SK-N-SH (cell line): Measurements from ENCODE around the gene PSMA3. TPM values are rescaled to one million over a fixed set of nuclear protein-coding genes. Genes with fewer than 3 reads are reported as not detected.
A peak's percentile ranks its signal among the peaks of the same experiment; 100 is the strongest.

Experiments
- CTCF ChIA-PET: fragments of 300-600, 350-600 bp; formaldehyde crosslinking; extraction: SDS; loops from one replicate; lab custom pipeline; 2021; lab: Yijun Ruan, JAX
- POLR2A ChIA-PET: fragments of 350-600 bp; sonication (Branson Sonifier 250); formaldehyde crosslinking; extraction: SDS; loops from one replicate; lab custom pipeline; 2020; ENCODE audit warnings: antibody characterized with exemption, inconsistent platforms; lab: Yijun Ruan, JAX
- DNase-seq: peaks from one replicate; pipeline ENCODE4 v3.0.0; 2012
- H2AFZ ChIP-seq: fragments of 200-600 bp; sonication (generic); 2 replicates; pipeline ENCODE4 v1.8.1; 2016; ENCODE audit warnings: antibody characterized with exemption, mild to moderate bottlenecking, low read depth
- H3F3A ChIP-seq: fragments of 200-600 bp; sonication (generic); replicated peaks from 2 replicates; pipeline ENCODE3; 2016; ENCODE audit warnings: antibody characterized with exemption, mild to moderate bottlenecking; ENCODE audit not compliant: insufficient read depth
- H3K27ac ChIP-seq, 2 experiments: fragments of 200-500 bp in 1 of 2; fragments of 200-600 bp in 1 of 2; sonication (Bioruptor generic) in 1 of 2; sonication (generic), shearing (Covaris generic) in 1 of 2; 2 replicates each; pipeline versions ENCODE4 v1.5.1 to v1.6.1; 2014 to 2016; ENCODE audit warnings: low read depth in 2 of 2, inconsistent platforms in 1 of 2, low read length in 1 of 2, mild to moderate bottlenecking in 1 of 2, mixed read lengths in 1 of 2
- H3K27me3 ChIP-seq: fragments of 200-600 bp; sonication (generic), shearing (Covaris generic); 2 replicates; pipeline ENCODE4 v1.6.1; 2016; ENCODE audit warnings: mixed run types; ENCODE audit not compliant: insufficient read depth
- H3K36me3 ChIP-seq, 2 experiments: fragments of 200-500 bp in 1 of 2; fragments of 200-600 bp in 1 of 2; sonication (Bioruptor generic) in 1 of 2; sonication (generic) in 1 of 2; replicated peaks in 1 of 2; 2 replicates each; pipeline versions ENCODE3 to v1.5.1; 2014 to 2016; ENCODE audit warnings: low read length in 1 of 2, mild to moderate bottlenecking in 1 of 2; ENCODE audit not compliant: insufficient read depth in 2 of 2, control insufficient read depth in 1 of 2
- H3K4me1 ChIP-seq, 2 experiments: fragments of 200-500 bp in 1 of 2; fragments of 200-600 bp in 1 of 2; sonication (Bioruptor generic) in 1 of 2; sonication (generic), shearing (Covaris generic) in 1 of 2; 2 replicates each; pipeline versions ENCODE4 v1.5.1 to v1.6.1; 2014 to 2016; ENCODE audit warnings: low read depth in 1 of 2, low read length in 1 of 2, mixed run types in 1 of 2; ENCODE audit not compliant: insufficient read depth in 2 of 2, control insufficient read depth in 1 of 2
- H3K4me2 ChIP-seq: fragments of 200-600 bp; sonication (generic), shearing (Covaris generic); 2 replicates; pipeline ENCODE4 v1.6.1; 2017; ENCODE audit warnings: mixed run types
- H3K4me3 ChIP-seq, 2 experiments: fragments of 200-500 bp in 1 of 2; fragments of 200-600 bp in 1 of 2; sonication (Bioruptor generic) in 1 of 2; sonication (generic), shearing (Covaris generic) in 1 of 2; 2 replicates each; pipeline versions ENCODE4 v1.5.1 to v1.8.1; 2014 to 2016; ENCODE audit warnings: low read depth in 2 of 2, inconsistent platforms in 1 of 2, low read length in 1 of 2, mild to moderate bottlenecking in 1 of 2, mixed read lengths in 1 of 2, moderate library complexity in 1 of 2
- H3K79me2 ChIP-seq: fragments of 200-600 bp; sonication (generic); 2 replicates; pipeline ENCODE4 v1.8.1; 2017; ENCODE audit warnings: mild to moderate bottlenecking; ENCODE audit not compliant: insufficient read depth
- H3K9ac ChIP-seq: fragments of 200-600 bp; sonication (generic); 2 replicates; pipeline ENCODE4 v1.6.1; 2017; ENCODE audit warnings: mixed run types
- H3K9me2 ChIP-seq: fragments of 200-600 bp; sonication (generic); 2 replicates; pipeline ENCODE4 v1.6.1; 2017; ENCODE audit warnings: mixed run types
- H3K9me3 ChIP-seq: fragments of 200-600 bp; sonication (generic); 2 replicates; pipeline ENCODE4 v1.6.1; 2017; ENCODE audit warnings: mixed run types, mild to moderate bottlenecking, moderate library complexity
- H4K20me1 ChIP-seq: fragments of 200-600 bp; sonication (generic); 2 replicates; pipeline ENCODE4 v1.6.1; 2017; ENCODE audit warnings: mild to moderate bottlenecking, mixed run types; ENCODE audit not compliant: insufficient read depth
- CHD2 ChIP-seq: fragments of 150-350 bp; IDR thresholded peaks from 2 replicates; pipeline ENCODE4 v1.6.1; 2018; ENCODE audit warnings: low read length; ENCODE audit not compliant: partially characterized antibody
- EP300 ChIP-seq, 2 experiments: IDR thresholded peaks; 2 replicates each; pipeline versions ENCODE4 v1.4.0 to v1.6.1; 2012; ENCODE audit warnings: borderline replicate concordance in 1 of 2, low read depth in 1 of 2, low read length in 1 of 2
- FOSL2 ChIP-seq: IDR thresholded peaks from 2 replicates; pipeline ENCODE4 v1.4.0; 2012; ENCODE audit warnings: low read depth, mild to moderate bottlenecking, moderate library complexity, borderline replicate concordance
- MEF2A ChIP-seq: IDR thresholded peaks from 2 replicates; pipeline ENCODE4 v1.4.0; 2012; ENCODE audit warnings: low read depth, borderline replicate concordance
- NFIC ChIP-seq: IDR thresholded peaks from 2 replicates; pipeline ENCODE4 v1.4.0; 2012; ENCODE audit warnings: borderline replicate concordance
- RAD21 ChIP-seq: IDR thresholded peaks from 2 replicates; pipeline ENCODE4 v1.6.1; 2012; ENCODE audit warnings: mild to moderate bottlenecking, low read length
- RXRA ChIP-seq: IDR thresholded peaks from 2 replicates; pipeline ENCODE4 v1.4.0; 2012; ENCODE audit warnings: low read depth, mild to moderate bottlenecking, borderline replicate concordance
- WGBS: methylation state at CpG from one replicate; pipeline ENCODE4 v1.1.6; 2017; ENCODE audit warnings: low lambda C conversion rate; 5-methylcytosine and 5-hydroxymethylcytosine counted together
- polyA plus RNA-seq, 3 experiments: library from polyadenylated mRNA; depleted of rRNA; stranded (reverse); fragments of >200 nt; gene quantifications; 2 replicates each; pipeline ENCODE4 v1.2.3, GENCODE V29; 2012
- TF ChIP-seq, protein P1 (sequence below): IDR thresholded peaks from 2 replicates; pipeline ENCODE4 v1.4.0; 2012; ENCODE audit warnings: low read depth
- TF ChIP-seq, protein P2 (sequence below): fragments of 150-350 bp; IDR thresholded peaks from 2 replicates; pipeline ENCODE4 v1.6.1; 2017; ENCODE audit warnings: antibody characterized with exemption, low read length, low read depth, borderline replicate concordance
- TF ChIP-seq, protein P3 (sequence below): fragments of 200-600 bp; sonication (generic); IDR thresholded peaks from 2 replicates; pipeline ENCODE4 v1.6.1; 2017; ENCODE audit warnings: antibody characterized with exemption, mild to moderate bottlenecking, moderate library complexity

Gene PSMA3
- polyA plus RNA-seq, 1 of the 3 experiments (the other 2 are of a cell fraction) = 203 TPM

DNA sequence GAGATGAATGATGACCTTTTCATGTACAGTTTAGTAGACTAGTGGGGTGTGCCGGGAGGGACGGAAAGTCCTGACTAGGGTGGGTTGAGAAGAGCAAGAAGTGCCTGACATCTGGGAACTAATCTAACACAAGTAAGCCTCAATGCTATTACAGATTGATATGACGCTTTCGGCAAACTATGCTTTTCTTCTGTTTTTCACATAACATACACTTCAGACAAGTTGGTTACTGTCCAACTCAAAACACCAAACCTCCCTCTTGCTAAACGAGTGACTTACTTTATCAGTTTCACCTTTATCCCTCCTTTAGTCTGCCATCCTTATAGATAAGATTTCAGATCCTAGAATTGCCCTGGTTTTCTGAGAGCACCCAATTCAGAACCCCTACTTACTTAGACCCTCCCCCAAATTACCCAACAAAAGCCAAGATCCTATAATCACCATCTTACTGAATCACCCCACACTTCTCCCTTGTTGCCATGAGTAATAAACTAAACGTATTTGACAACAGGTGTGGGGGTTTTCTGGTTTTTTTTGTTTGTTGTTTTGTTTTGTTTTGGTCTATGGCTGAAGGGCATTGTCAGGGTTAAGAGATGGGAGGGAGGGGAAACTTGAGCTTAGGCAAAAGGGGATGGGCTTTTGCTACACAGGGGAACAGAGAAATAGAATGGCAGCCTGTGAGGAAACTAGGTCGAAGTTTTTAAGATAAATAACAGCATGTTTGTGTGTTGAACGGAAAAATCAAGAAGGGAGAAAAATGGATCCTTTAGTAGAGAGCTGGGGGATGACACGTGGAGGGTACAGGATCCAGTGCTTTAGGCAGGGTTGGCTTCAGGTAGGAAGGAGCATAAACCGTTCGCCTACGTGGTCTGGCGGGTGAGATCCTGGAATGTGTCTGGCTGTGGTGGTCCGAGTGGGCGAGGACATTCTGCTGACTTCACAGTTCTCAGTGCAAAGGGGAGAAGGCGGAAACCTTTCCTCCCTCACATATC, 6.1 kb upstream of the PSMA3 start:
- DNase-seq = no peak
- H3K36me3 ChIP-seq = peaks cover 10 to 18% of the 10 kb centered on the region in 2 experiments
- H2AFZ ChIP-seq = no peak overlapping the region
- POLR2A ChIA-PET = no interaction called here
- no peaks in the 10 kb centered on the region for H3K79me2 ChIP-seq
- H3K4me1 ChIP-seq = peaks cover 0 to 3% of the 10 kb centered on the region in 2 experiments; a peak in 3 of 4 replicates
- TF ChIP-seq EP300 (IDR thresholded peaks at IDR 0.05; ENCODE audit: borderline replicate concordance in 1 of 2, low read depth in 1 of 2, low read length in 1 of 2) = no peak
- TF ChIP-seq, protein P1, sequence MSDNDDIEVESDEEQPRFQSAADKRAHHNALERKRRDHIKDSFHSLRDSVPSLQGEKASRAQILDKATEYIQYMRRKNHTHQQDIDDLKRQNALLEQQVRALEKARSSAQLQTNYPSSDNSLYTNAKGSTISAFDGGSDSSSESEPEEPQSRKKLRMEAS = no peak
- no peak for TF ChIP-seq FOSL2
- no peak for TF ChIP-seq MEF2A
- TF ChIP-seq RXRA = no peak
- TF ChIP-seq, protein P2, sequence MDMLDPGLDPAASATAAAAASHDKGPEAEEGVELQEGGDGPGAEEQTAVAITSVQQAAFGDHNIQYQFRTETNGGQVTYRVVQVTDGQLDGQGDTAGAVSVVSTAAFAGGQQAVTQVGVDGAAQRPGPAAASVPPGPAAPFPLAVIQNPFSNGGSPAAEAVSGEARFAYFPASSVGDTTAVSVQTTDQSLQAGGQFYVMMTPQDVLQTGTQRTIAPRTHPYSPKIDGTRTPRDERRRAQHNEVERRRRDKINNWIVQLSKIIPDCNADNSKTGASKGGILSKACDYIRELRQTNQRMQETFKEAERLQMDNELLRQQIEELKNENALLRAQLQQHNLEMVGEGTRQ = no peak
- TF ChIP-seq NFIC = no peak
- TF ChIP-seq, protein P3, sequence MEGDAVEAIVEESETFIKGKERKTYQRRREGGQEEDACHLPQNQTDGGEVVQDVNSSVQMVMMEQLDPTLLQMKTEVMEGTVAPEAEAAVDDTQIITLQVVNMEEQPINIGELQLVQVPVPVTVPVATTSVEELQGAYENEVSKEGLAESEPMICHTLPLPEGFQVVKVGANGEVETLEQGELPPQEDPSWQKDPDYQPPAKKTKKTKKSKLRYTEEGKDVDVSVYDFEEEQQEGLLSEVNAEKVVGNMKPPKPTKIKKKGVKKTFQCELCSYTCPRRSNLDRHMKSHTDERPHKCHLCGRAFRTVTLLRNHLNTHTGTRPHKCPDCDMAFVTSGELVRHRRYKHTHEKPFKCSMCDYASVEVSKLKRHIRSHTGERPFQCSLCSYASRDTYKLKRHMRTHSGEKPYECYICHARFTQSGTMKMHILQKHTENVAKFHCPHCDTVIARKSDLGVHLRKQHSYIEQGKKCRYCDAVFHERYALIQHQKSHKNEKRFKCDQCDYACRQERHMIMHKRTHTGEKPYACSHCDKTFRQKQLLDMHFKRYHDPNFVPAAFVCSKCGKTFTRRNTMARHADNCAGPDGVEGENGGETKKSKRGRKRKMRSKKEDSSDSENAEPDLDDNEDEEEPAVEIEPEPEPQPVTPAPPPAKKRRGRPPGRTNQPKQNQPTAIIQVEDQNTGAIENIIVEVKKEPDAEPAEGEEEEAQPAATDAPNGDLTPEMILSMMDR = no peak
- TF ChIP-seq RAD21 = no peak
- no peak for TF ChIP-seq CHD2
- no peaks in the 10 kb centered on the region for H3K9me2 ChIP-seq
- H3K27ac ChIP-seq = no peak overlapping the region
- peak overlapping the region in 1 of 2 experiments; percentile 82; a peak in 1 of 4 replicates for H3K4me3 ChIP-seq
- no peak overlapping the region for H3K9ac ChIP-seq
- CTCF ChIA-PET = no interaction called here
- H3K4me2 ChIP-seq = peak overlapping the region; percentile 84; the same call in 1 of the 2 replicates
- H4K20me1 ChIP-seq = no peaks in the 10 kb centered on the region
- no peaks in the 10 kb centered on the region for H3K9me3 ChIP-seq
- no peaks in the 10 kb centered on the region for H3K27me3 ChIP-seq
- WGBS = 80% methylated on average over 16 of the region's 16 CpGs
- no peaks in the 10 kb centered on the region for H3F3A ChIP-seq
